Right lobe of liver (tissue), 6 donors: Measurements from ENCODE around the gene TUBB2B. TPM values are rescaled to one million over a fixed set of nuclear protein-coding genes. Genes with fewer than 3 reads are reported as not detected.
A peak's percentile ranks its signal among the peaks of the same experiment; 100 is the strongest.

Source experiments
- ATAC-seq, 4 donors: fragments of 200-7000 bp; cut with Tn5 transposase; one replicate each; pipeline ENCODE4 v1.9.1; 2020; ENCODE audit warnings: mild to moderate bottlenecking in 4 of 4, moderate library complexity in 4 of 4
- DNase-seq, 3 donors: peaks; one replicate each; pipeline ENCODE4 v3.0.0-alpha.2; 2020
- H3K27ac ChIP-seq, 3 donors: fragments of 200-600 bp; one replicate each; pipeline ENCODE4 v1.8.0; 2022
- H3K27me3 ChIP-seq, 2 donors: fragments of 200-600 bp; one replicate each; pipeline ENCODE4 v1.8.0; 2022
- H3K36me3 ChIP-seq, 4 donors: fragments of 200-600 bp; sonication (generic) in 1 of 4; one replicate each; pipeline versions ENCODE4 v1.5.1 to v1.8.0; 2017 to 2022; ENCODE audit warnings: control low read depth in 1 of 4
- H3K4me1 ChIP-seq, 4 donors: fragments of 200-600 bp; sonication (generic) in 1 of 4; one replicate each; pipeline versions ENCODE4 v1.5.1 to v1.8.0; 2017 to 2022; ENCODE audit warnings: control low read depth in 1 of 4
- H3K4me3 ChIP-seq, 3 donors: fragments of 200-600 bp; one replicate each; pipeline ENCODE4 v1.8.0; 2022
- H3K9me3 ChIP-seq, 4 donors: fragments of 200-600 bp; sonication (generic) in 1 of 4; one replicate each; pipeline versions ENCODE4 v1.5.1 to v1.8.0; 2017 to 2022; ENCODE audit warnings: control low read depth in 1 of 4
- POLR2A ChIP-seq: fragments of 450-650 bp; IDR thresholded peaks from one replicate; pipeline ENCODE4 v1.6.1; 2017; ENCODE audit warnings: antibody characterized with exemption, mild to moderate bottlenecking
- WGBS: methylation state at CpG from one replicate; pipeline ENCODE4 v1.1.6; 2018; ENCODE audit warnings: low coverage, low lambda C conversion rate; ENCODE audit not compliant: insufficient coverage; ENCODE audit errors: missing lambda C conversion rate; 5-methylcytosine and 5-hydroxymethylcytosine counted together
- intact Hi-C, 2 donors: fragments of 100-400 bp; cut with DNase I; formaldehyde crosslinking; loops; one replicate each; pipeline versions ENCODE4 v1.11.2 to v1.14.1; 2022
- long read RNA-seq: library from polyadenylated mRNA; unstranded; transcript quantifications from one replicate; pipeline ENCODE4 v2.0.0, GENCODE V29; 2019
- total RNA-seq, 6 experiments: library from RNA; depleted of rRNA in 2 of 6; stranded (reverse); fragments of >200 nt in 2 of 6; fragmentation: NEBNext Ultra II Directional in 3 of 6; extraction: Animal tissue kit (Norgen Biotek cat#: 25700) in 3 of 6; gene quantifications; one replicate each; pipeline versions ENCODE4 v1.1.0 to v1.2.4, GENCODE V29; 2016 to 2023
- TF ChIP-seq, protein P1 (sequence below), 4 donors: fragments of 200-600 bp in 3 of 4; fragments of 450-650 bp in 1 of 4; IDR thresholded peaks; one replicate each; pipeline versions ENCODE4 v1.5.1 to v1.8.0; 2016 to 2022; ENCODE audit warnings: antibody characterized with exemption in 4 of 4, mild to moderate bottlenecking in 2 of 4
- donor health status: DM: no; HTN: yes; CAD: no.
- donor health status: DM: no; HTN: no; CAD: no.
- donor health status: DM: no; HTN: no; CAD: no.
- donor health status: DM: no; HTN: yes; CAD: no.
- donor health status: DM: no; HTN: yes; CAD: no.

TUBB2B gene
- total RNA-seq = 1 to 10 TPM; 1.0 to 3.9 (median 2.5) TPM
- long read RNA-seq = 0 reads

DNA sequence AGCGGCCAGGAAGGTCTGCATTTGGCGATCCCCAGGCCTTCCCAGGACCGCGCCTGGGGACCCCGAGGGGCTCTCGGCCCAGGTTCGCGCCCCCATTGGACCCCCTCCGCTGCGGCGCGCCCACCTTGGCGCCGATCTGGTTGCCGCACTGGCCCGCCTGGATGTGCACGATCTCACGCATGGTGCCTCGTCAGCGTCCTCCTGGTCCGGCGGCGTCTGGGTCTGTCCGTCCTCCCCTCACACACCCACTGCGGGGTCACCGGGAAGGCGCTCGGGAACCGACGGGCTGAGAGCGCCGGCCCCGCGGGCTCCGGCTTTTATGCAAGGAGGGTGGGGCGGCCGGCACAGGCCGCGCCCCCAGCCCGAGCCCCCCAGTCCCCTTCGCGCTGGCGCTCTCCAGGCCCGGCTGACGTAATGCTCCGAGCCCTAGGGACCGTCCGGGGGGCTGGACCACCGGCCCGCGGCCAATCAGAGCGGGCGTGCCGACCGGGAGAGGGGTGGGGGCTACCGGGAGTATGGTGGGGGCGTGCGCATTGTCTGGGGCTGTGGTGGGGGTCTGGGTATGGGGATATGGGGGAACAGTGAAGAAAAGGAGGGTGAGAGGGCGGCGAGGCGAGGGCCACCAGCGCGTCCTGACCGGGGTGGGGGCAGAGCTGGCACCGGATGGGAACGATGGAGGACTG lies at the start of gene TUBB2B:
Gene TUBB2B (minus strand): TSS at position 291 of the 683 bp plus-strand sequence. CDS start 110 bp downstream, at position 181.
- Histone ChIP-seq H3K4me1 (peaks cover 0 to 34% (median 5%) of the 10 kb centered on the region in 4 donors), H3K27me3 (peaks cover 0 to 18% of the 10 kb centered on the region in 2 donors), H3K27ac (no peak within 1 kb of the TSS), H3K4me3 (peak within 1 kb of the TSS; percentile 12 to 21 (median 16)), H3K36me3 (no peaks in the 10 kb centered on the region), H3K9me3 (no peaks in the 10 kb centered on the region)
- intact Hi-C loops = no loop called here
- ATAC-seq = peak in 3 of 4 donors; percentile 4 to 6 (median 6)
- under 1% methylated on average over 27 of the region's 66 CpGs for WGBS
- DNase-seq = peak in 1 of 3 donors; percentile 24
- TF ChIP-seq, protein P1, sequence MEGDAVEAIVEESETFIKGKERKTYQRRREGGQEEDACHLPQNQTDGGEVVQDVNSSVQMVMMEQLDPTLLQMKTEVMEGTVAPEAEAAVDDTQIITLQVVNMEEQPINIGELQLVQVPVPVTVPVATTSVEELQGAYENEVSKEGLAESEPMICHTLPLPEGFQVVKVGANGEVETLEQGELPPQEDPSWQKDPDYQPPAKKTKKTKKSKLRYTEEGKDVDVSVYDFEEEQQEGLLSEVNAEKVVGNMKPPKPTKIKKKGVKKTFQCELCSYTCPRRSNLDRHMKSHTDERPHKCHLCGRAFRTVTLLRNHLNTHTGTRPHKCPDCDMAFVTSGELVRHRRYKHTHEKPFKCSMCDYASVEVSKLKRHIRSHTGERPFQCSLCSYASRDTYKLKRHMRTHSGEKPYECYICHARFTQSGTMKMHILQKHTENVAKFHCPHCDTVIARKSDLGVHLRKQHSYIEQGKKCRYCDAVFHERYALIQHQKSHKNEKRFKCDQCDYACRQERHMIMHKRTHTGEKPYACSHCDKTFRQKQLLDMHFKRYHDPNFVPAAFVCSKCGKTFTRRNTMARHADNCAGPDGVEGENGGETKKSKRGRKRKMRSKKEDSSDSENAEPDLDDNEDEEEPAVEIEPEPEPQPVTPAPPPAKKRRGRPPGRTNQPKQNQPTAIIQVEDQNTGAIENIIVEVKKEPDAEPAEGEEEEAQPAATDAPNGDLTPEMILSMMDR (IDR thresholded peaks at IDR 0.05) = no peak
- no peak for TF ChIP-seq POLR2A

DNA sequence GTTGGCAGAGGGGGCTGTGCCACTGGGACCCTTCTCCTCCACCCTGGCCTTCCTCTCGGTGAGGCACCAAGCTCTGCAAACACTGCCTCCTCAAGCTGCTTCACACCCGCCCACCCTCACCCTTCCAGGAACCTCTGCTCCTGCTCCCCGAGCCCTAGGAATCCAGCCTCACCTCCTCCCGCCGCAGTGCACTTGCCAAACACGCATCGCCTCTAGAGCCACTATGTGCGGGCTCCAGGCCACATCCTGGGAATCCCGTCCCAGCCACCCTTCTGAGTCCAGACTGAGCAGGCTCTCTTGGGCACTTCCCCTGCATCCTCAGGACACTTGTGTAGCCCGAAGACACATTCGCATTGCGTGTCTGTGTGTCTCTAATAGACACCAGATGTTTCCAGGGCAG lies 49.8 kb upstream of the TUBB2B start:
- Histone ChIP-seq H3K36me3 (peaks cover 0 to 23% (median 5%) of the 10 kb centered on the region in 4 donors), H3K27me3 (no peaks in the 10 kb centered on the region), H3K4me1 (no peaks in the 10 kb centered on the region), H3K9me3 (no peaks in the 10 kb centered on the region), H3K4me3 (no peak overlapping the region), H3K27ac (no peak overlapping the region)
- TF ChIP-seq, protein P1 (IDR thresholded peaks at IDR 0.05) = no peak
- TF ChIP-seq POLR2A = no peak
- intact Hi-C loops = loop anchor here in 1 of 2 donors (5.0 kb wide), 1 partner anchor 180 kb away; the partner anchor contains the start of gene SLC22A23
- ATAC-seq (no peak), DNase-seq (no peak)
- 80% methylated on average over 3 of the region's 12 CpGs for WGBS

DNA sequence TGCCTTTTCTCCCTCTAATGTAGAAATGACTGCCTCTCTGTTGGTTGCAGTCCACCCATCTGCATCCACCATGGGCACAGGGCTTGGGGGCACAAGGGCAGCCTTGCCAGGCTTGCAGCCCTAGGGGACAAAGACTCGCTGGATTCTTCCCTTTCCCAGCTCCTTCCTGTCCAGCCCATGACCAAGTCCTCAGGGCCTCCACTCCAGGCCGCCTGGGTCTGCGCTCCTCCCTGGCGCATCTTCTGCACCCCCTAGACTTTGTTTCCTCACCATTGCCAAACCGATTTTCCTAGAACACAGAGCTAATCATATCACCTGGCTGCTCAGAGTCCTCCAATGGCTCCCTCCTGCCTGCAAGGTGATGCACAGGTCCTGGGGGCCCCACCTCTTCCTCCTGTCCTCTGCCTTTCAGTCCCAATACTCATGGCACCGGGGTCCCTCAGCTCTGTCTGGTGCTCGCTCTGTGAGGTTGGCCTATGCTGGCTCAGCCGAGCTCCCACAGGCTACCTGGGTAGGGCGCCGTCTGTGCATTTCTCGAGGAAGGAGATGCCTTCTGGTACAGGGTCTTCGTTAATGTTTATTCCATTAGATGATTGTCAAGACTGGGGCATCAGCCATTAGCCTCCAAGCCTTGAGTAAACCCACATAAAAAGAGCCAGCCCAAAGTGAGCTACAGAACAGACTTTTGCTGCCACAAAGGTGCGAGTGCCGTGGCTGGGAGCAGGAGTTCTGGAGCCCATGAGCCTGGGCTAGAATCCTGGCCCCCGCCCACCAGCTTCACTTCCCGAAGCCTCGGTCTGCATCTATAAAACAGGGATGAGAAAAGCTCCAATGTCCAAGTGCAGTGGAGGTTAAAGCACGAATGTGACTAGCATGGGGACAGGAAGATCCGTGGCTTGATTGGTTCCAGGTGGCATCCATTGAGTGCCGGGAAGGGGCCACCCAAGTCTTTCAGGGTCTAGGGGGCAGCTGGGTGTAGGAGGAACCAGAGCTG lies 49.0 kb upstream of the TUBB2B start:
- DNase-seq = no peak
- intact Hi-C loops = loop anchor here in 1 of 2 donors (5.0 kb wide), 1 partner anchor 181 kb away; the partner anchor contains the start of gene SLC22A23
- no peaks in the 10 kb centered on the region for H3K4me1 ChIP-seq

More for the DNA sequence above, 49.0 kb upstream of the TUBB2B start:
- 73% methylated on average over 6 of the region's 20 CpGs for WGBS
- no peak overlapping the region for H3K4me3 ChIP-seq
- H3K27me3 ChIP-seq = no peaks in the 10 kb centered on the region
- TF ChIP-seq, protein P1 (IDR thresholded peaks at IDR 0.05) = no peak
- no peak for TF ChIP-seq POLR2A
- ATAC-seq = no peak
- H3K9me3 ChIP-seq = no peaks in the 10 kb centered on the region
- H3K27ac ChIP-seq = no peak overlapping the region
- peaks cover 0 to 30% (median 8%) of the 10 kb centered on the region in 4 donors for H3K36me3 ChIP-seq
